ENCODE data around the gene FHDC1. TPM values are rescaled to one million over a fixed set of nuclear protein-coding genes. Genes with fewer than 3 reads are reported as not detected.
"Not testable (repeated sequence)": the region's sequence is repeated elsewhere in the genome, so short reads cannot be mapped to it uniquely, and the experiment has no call there.

Gene FHDC1
- total RNA-seq (2014; rRNA removed; shearing (Covaris generic)) = 3.3 and 3.8 TPM in 2 replicates
- polyA plus RNA-seq (2014; cell fraction: nucleus; rRNA removed) = 8.7 and 12.3 TPM in 2 replicates

GRCh38 chr4:152935631-152936445 is at the start of gene FHDC1:
Gene FHDC1, plus strand, starts transcription at chr4:152936323. Its CDS starts 6,735 bp downstream, at chr4:152943058.
- DNase-seq (ENCODE audit: extremely low read depth, low read depth) = no peak

DNA sequence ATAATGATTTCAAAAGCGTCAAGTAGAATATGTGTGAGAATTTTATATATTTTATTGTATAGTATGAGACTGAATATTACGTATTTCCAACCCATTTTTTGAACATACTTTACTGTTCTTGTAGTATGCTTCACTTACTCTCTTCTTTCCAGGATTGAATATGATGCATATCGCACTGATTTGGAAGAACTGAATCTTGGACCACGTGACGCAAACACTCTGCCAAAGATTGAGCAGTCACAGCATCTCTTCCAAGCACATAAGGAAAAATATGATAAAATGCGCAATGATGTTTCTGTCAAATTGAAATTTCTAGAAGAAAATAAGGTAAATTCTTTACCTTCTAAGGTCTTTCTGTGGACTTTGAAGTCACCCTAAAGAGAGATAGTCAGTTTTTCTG is 48.1 kb upstream of the FHDC1 start:
- DNase-seq (ENCODE audit: extremely low read depth, low read depth) = no peak

DNA sequence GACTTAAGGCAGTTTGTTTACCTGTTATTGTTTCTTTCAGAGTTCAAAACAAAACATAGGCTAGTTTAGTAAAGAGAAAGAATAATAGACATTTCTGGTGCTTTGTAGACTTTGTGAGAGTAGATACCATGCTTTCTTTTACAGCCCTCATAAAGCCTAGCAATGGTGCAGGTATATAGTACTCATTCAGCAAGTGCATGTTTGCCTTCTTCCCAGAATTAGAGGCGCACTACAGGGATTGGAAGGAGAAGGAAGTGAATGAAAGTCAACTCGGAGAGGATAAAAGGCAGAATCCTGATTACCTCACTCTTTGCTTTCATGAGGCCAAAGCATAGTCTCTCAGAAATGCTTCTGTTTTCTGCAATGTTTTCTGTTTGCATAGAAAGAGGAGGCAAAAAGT is 43.1 kb upstream of the FHDC1 start:
- no peak for DNase-seq (ENCODE audit: extremely low read depth, low read depth)

DNA sequence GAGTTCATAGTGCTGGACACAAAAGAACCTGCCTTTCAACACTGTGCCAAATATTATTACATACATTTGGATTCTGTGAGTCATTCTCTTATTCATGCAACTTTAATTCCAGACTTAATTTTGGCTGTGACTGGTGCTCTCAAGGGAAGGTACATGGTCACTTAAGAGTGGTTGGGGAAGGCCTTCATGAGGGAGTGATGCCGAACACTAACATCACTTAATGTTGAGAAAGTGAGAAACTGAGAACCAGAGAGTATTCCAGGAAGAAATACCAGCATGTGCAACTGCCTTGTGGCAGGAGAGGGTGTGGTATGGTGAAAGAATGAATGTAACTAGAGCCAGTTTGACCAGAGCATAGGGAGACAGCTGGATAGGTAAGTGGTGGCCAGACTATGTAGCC is 41.5 kb upstream of the FHDC1 start:
- DNase-seq (ENCODE audit: extremely low read depth, low read depth) = no peak

DNA sequence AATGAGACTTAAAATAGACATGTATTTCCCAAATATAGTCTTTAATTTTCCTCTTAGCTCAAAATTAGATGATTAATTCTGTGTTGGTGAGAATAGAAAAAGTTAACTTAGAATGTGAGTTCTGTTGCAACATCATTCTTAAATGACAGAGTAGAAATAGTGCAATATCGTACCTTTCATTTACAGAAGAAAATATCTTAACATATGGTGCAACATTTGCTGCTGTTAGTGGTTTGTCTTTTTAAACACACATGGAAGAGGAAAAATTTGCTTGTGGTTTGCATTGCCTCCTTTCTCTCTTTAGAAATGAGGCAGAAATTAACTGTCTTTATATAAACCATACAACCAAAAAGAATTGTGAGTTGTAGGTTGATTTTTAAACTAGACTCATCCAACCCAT is 39.3 kb upstream of the FHDC1 start:
- no peak for DNase-seq (ENCODE audit: extremely low read depth, low read depth)

DNA sequence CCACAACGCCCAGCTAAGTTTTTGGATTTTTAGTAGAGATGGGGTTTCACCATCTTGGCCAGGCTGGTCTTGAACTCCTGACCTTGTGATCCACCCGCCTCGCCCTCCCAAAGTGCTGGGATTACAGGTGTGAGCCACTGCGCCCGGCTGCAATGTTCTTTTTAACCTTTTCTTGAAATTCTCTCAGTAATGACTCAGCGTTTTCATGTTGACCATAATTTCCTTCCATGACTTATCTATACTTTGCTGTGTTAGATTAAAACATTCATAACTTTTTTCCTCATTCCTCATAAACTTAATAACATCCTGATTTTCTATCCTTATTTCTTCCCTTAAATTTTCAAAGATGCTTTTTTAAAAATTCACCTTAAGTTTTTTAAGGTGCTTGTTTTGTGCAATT is 38.0 kb upstream of the FHDC1 start:
- not testable (repeated sequence) for DNase-seq (ENCODE audit: extremely low read depth, low read depth)

DNA sequence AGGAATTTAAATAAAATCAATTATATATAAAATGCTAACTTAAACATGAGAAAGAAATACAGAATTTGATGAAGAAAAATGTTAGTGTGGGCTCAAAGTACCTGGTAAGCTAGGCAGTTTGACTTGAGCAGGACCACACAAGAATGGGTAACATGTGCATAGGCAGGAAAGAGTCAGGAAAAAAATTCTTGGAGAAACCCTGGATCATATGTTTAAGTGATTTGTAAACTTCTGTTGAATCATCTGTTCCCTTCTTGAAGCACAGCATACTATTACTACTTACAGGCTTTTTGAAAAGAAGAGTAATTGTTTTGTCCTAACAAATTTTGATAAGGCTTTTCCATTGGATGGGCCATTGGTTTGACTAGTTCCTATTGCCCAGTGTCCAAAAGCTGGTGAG is 37.5 kb upstream of the FHDC1 start:
- DNase-seq (ENCODE audit: extremely low read depth, low read depth) = no peak

DNA sequence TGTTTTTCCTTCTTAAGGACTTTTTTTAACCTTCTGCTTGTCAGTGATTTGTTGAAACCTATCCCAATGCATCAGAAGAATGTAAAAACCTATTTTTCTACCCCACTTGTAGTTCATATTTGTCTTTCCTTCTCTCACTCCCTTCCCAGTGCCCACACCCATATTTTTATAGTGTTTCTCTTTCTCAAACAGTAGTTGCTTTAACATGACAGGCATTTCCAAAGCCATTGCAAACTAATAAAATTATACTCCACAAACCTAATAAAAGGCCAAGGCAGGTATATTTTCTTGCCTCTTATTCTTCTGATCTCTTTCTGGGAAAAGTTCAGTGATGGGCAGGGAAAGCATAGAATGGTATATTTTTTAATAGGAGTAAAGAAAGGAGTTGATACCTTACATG is 35.7 kb upstream of the FHDC1 start:
- no peak for DNase-seq (ENCODE audit: extremely low read depth, low read depth)

DNA sequence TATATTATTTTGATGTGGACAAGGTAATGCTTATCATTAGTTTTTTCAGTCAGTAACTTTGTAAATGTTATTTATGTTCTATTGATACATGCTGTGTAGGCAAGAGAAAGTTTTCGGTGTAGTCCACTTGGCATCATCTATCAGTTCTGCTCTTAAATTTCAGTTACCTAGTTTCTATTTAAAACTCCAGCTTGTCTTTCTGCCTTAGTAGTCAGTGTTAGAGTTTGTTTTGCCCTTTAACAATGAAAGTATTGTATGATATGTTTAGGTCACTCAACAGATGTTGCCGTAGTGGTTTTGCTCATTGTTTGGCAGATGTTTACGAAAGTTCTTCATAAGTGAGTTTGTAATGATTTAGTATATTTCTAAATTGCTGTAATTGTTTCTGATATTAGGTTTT is 34.9 kb upstream of the FHDC1 start:
- no peak for DNase-seq (ENCODE audit: extremely low read depth, low read depth)

DNA sequence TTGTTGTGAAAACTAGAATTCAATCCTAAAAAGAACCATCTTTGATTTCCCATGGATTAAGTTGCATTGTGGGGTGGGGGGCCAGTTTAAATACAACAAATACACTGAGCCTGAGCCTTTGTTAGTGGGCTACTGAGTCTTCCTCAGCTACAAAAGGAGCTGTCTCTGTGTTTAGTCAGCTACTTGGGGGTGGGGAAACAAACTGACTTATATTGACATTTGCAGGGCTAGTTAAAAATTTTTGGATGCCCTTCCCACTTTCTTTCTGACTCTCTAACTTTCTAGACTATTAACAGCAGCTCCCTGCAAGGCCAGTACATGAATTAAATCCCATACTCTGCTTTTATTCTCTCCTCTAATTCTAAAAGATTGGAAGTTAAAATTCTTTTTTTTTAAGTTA is 32.5 kb upstream of the FHDC1 start:
- no peak for DNase-seq (ENCODE audit: extremely low read depth, low read depth)

- no peak for DNase-seq (ENCODE audit: extremely low read depth, low read depth)
Observed at GRCh38 chr4:152909901-152910300, 26.2 kb upstream of the FHDC1 start.

DNA sequence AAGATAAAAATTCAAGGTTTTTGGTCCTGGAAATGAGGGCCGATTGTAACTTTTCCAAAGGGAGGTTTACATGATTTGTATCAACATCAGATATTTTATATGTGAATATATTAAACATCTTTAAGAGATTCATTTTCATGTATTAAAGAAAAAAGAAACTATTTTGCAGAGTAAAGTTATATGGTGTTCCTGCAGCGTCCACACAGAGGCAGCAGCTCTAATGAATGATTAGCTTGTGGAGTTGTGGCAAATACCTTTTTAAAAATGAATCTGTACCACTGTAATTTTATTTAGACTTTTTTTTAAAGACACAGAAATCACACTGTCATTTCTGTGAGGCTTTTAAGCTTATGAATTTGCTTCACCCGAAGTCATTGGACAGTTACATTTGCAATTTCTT is 25.6 kb upstream of the FHDC1 start:
- DNase-seq (ENCODE audit: extremely low read depth, low read depth) = no peak

GRCh38 chr4:152917543-152918395 is 18.4 kb upstream of the FHDC1 start:
- DNase-seq (ENCODE audit: extremely low read depth, low read depth) = no peak

- DNase-seq (ENCODE audit: extremely low read depth, low read depth) = no peak
Observed at GRCh38 chr4:152919826-152920225, 16.3 kb upstream of the FHDC1 start.

DNA sequence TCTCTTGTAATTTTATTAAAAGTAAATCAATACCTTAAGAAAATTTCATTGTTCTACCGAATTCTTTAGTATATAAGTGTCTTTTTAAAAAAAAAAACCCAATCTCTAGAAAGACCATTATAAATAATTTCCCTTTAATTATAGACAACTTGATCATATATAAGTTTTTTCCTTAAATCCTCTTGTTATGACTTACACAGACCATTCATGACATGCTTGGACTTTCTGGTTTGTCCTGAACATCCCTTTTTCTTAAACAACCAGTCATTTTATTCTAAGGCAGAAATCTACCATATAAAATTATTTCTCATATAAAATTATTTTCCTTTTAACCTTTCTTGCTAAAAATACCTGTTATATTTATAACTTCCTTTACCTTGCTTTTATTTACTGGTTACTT is 15.4 kb upstream of the FHDC1 start:
- DNase-seq (ENCODE audit: extremely low read depth, low read depth) = no peak

- DNase-seq (ENCODE audit: extremely low read depth, low read depth) = no peak
Observed at GRCh38 chr4:152921284-152921683, 14.8 kb upstream of the FHDC1 start.

DNA sequence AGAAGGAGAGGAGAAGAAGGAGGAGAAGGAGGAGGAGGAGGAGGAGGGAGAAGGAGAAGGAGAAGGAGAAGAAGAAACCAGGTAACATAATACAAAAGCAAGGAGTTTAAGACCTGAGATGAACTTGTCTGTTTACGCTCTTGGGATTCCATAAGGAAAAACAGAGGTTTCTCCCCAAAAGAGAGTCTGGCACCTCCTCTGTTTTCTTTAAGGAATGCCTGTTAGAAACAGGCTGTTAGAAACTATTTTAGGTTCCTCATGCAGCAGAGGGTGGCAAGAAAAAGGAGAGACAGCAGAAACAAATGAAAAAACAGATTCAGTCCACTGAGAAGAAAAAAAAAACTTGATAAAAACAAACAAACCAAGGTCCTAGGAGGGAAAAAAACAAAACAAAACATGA is 10.3 kb upstream of the FHDC1 start:
- no peak for DNase-seq (ENCODE audit: extremely low read depth, low read depth)

GRCh38 chr4:152926959-152927358 is 9.2 kb upstream of the FHDC1 start:
- no peak for DNase-seq (ENCODE audit: extremely low read depth, low read depth)

GRCh38 chr4:152927737-152928136 is 8.4 kb upstream of the FHDC1 start:
- DNase-seq (ENCODE audit: extremely low read depth, low read depth) = no peak

DNA sequence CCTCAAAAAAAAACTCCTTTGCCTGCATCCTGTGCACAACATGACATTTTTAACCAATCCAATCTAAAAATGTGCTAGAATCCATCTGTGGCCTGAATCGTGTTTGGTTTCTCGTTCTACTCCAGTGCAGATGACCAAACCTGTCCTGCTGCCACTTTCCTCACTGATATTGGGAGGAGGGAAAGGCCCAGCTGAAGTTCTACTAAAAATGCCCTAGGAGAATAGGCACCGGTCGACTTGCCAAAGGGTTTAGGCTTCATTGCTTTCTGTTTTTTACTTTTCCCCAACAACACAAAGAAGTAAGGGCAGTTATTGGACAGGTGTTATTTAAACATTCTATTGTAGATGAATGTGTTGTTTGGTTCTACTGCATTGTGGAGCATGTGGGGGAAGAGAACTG is 7.8 kb upstream of the FHDC1 start:
- no peak for DNase-seq (ENCODE audit: extremely low read depth, low read depth)

DNA sequence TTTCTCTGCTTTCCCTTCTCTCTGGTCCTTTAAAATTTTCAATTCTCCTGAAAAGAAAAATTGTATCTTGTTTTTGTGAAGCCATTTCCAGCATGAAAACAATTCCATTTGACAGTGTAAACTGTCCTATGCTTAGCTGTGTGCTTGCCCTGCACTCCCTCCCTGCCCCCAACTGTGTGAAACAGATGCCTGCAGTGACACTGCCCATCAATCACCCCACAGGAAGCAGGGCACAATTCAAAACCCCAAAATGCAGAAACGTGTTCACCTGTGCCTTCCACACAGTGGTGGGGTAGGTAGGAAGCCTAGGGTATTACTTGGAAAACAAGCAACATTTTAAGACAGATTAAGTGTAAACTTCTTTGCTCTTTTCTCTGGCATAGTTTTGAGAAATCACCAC is 6.2 kb upstream of the FHDC1 start:
- DNase-seq (ENCODE audit: extremely low read depth, low read depth) = no peak

DNA sequence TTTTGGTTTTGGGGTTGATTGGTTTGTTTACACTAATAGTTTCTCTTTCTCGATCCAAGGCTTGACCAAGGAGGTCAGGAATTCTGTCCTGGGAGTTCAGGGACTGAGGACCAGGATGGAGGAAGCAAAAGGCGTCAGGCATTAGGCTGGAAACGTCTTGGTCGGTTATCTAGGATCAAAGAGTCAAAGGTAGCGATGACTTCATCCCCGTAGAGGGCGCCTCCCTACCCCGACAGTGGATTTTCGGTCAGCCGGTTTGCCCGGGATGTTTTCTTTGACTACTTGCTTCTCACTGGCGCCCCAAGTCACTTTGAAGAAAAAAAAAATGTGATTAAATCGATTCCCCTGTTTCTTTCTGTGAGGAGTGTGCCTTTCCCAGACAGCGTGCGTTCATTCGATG is 980 bp upstream of the FHDC1 start:
- DNase-seq (ENCODE audit: extremely low read depth, low read depth) = no peak

Measured in NCI-H460 (cell line).